NB4 (cell line): ENCODE results near the gene ANKRD11.

ENCODE experiments used
- DNase-seq: peaks from one replicate; pipeline ENCODE4 v3.0.0; 2010; ENCODE audit warnings: low read depth
- H3K4me3 ChIP-seq: one replicate; pipeline ENCODE4 v1.5.1; 2011; ENCODE audit warnings: mild to moderate bottlenecking, low read depth, low read length, moderate library complexity
- CTCF ChIP-seq: IDR thresholded peaks from one replicate; pipeline ENCODE4 v1.5.1; 2012; ENCODE audit warnings: low read depth, low read length
- MAX ChIP-seq: IDR thresholded peaks from 2 replicates; pipeline ENCODE4 v1.6.1; 2011; ENCODE audit warnings: low read depth, low read length
- MYC ChIP-seq: IDR thresholded peaks from 2 replicates; pipeline ENCODE4 v1.6.1; 2011; ENCODE audit warnings: low read depth, low read length
- POLR2A ChIP-seq: IDR thresholded peaks from 2 replicates; pipeline ENCODE4 v1.6.1; 2011; ENCODE audit warnings: mild to moderate bottlenecking; ENCODE audit not compliant: insufficient read length; ENCODE audit errors: extremely low read depth

The ANKRD11 gene

GRCh38 chr16:89277641-89278341 is 212.6 kb downstream of the ANKRD11 start:
- H3K4me3 ChIP-seq, result no peak overlapping the region
- DNase-seq, result no peak
- TF ChIP-seq POLR2A (no peak), MAX (no peak), MYC (no peak), CTCF (no peak)

GRCh38 chr16:89277049-89277448 is 213.3 kb downstream of the ANKRD11 start:
- no peak overlapping the region for H3K4me3 ChIP-seq
- TF ChIP-seq MYC (no peak), POLR2A (no peak), CTCF (no peak), MAX (no peak)
- no peak for DNase-seq

GRCh38 chr16:89275837-89276720 is 214.3 kb downstream of the ANKRD11 start:
- H3K4me3 ChIP-seq, result no peak overlapping the region
- DNase-seq, result no peak
- TF ChIP-seq MAX (no peak), CTCF (no peak), POLR2A (no peak), MYC (no peak)

- no peak overlapping the region for H3K4me3 ChIP-seq
- TF ChIP-seq MYC (no peak), POLR2A (no peak), CTCF (no peak), MAX (no peak)
- no peak for DNase-seq
Measured at GRCh38 chr16:89275284-89275584, 215.1 kb downstream of the ANKRD11 start.

GRCh38 chr16:89274561-89275283 is 215.6 kb downstream of the ANKRD11 start:
- TF ChIP-seq POLR2A (no peak), CTCF (no peak), MYC (no peak), MAX (no peak)
- DNase-seq, result no peak
- no peak overlapping the region for H3K4me3 ChIP-seq
